ENCODE measurements around the gene PTF1A. TPM values are rescaled to one million over a fixed set of nuclear protein-coding genes. Genes with fewer than 3 reads are reported as not detected.

PTF1A gene
- total and polyA plus RNA-seq, 4 donors, result not detected

DNA sequence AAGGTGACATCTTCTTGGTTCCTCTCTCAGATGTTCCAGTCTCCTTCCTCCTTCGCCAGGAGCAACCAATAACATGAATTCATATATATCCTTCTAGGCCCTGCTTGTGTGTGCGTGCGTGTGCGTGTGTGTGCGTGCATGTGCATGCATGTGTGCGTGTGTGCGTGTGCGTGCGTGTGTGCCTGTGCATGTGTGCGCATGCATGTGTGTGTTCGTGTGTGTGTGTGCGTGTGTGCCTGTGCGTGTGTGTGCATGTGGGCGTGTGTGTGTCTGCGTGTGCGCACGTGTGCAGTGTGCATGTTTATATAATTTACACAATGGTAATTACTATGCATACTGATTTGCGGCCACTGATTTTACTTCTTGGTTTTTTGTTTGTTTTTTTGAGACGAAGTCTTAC, 43.9 kb upstream of the PTF1A start:
- no peaks in the 10 kb centered on the region for H3K27me3 ChIP-seq (ENCODE audit: control insufficient read depth in 4 of 4, insufficient read depth in 4 of 4, low read length in 3 of 4)
- no peak for DNase-seq (ENCODE audit: low spot score)
- no peaks in the 10 kb centered on the region for H3K9me3 ChIP-seq (ENCODE audit: control insufficient read depth in 4 of 4, low read length in 3 of 4)
- H3K27ac ChIP-seq (ENCODE audit: low read depth in 1 of 2, low read length in 2 of 2), result no peak overlapping the region
- H3K36me3 ChIP-seq (ENCODE audit: control insufficient read depth in 4 of 4, insufficient read depth in 3 of 4, low read depth in 1 of 4, low read length in 3 of 4), result no peaks in the 10 kb centered on the region
- 93% methylated on average over 19 of the region's 19 CpGs for WGBS
- H3K4me1 ChIP-seq (ENCODE audit: control insufficient read depth in 4 of 4, insufficient read depth in 4 of 4, low read length in 3 of 4), result no peaks in the 10 kb centered on the region
- no peak for TF ChIP-seq FOXA2 (IDR thresholded peaks at IDR 0.05)
- TF ChIP-seq HNF4G (IDR thresholded peaks at IDR 0.05), result no peak
- TF ChIP-seq FOXA1 (IDR thresholded peaks at IDR 0.05), result no peak
- TF ChIP-seq, protein P1, sequence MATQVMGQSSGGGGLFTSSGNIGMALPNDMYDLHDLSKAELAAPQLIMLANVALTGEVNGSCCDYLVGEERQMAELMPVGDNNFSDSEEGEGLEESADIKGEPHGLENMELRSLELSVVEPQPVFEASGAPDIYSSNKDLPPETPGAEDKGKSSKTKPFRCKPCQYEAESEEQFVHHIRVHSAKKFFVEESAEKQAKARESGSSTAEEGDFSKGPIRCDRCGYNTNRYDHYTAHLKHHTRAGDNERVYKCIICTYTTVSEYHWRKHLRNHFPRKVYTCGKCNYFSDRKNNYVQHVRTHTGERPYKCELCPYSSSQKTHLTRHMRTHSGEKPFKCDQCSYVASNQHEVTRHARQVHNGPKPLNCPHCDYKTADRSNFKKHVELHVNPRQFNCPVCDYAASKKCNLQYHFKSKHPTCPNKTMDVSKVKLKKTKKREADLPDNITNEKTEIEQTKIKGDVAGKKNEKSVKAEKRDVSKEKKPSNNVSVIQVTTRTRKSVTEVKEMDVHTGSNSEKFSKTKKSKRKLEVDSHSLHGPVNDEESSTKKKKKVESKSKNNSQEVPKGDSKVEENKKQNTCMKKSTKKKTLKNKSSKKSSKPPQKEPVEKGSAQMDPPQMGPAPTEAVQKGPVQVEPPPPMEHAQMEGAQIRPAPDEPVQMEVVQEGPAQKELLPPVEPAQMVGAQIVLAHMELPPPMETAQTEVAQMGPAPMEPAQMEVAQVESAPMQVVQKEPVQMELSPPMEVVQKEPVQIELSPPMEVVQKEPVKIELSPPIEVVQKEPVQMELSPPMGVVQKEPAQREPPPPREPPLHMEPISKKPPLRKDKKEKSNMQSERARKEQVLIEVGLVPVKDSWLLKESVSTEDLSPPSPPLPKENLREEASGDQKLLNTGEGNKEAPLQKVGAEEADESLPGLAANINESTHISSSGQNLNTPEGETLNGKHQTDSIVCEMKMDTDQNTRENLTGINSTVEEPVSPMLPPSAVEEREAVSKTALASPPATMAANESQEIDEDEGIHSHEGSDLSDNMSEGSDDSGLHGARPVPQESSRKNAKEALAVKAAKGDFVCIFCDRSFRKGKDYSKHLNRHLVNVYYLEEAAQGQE (IDR thresholded peaks at IDR 0.05), result no peak
- no peak for TF ChIP-seq JUND (IDR thresholded peaks at IDR 0.05)
- TF ChIP-seq TAF1 (conservative IDR thresholded peaks at IDR 0.05), result no peak
- TF ChIP-seq YY1 (IDR thresholded peaks at IDR 0.05), result no peak
- TF ChIP-seq, protein P2, sequence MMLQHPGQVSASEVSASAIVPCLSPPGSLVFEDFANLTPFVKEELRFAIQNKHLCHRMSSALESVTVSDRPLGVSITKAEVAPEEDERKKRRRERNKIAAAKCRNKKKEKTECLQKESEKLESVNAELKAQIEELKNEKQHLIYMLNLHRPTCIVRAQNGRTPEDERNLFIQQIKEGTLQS (IDR thresholded peaks at IDR 0.05), result no peak
- no peak for TF ChIP-seq RAD21 (IDR thresholded peaks at IDR 0.05)
- no peak for TF ChIP-seq GABPA (IDR thresholded peaks at IDR 0.05 in 1 of 2, conservative IDR thresholded peaks at IDR 0.05 in 1 of 2)
- H3K4me3 ChIP-seq (ENCODE audit: low read depth in 1 of 3, low read length in 3 of 3), result no peak overlapping the region
- no peak overlapping the region for H3K9ac ChIP-seq (ENCODE audit: low read depth in 1 of 2, low read length in 2 of 2)

DNA sequence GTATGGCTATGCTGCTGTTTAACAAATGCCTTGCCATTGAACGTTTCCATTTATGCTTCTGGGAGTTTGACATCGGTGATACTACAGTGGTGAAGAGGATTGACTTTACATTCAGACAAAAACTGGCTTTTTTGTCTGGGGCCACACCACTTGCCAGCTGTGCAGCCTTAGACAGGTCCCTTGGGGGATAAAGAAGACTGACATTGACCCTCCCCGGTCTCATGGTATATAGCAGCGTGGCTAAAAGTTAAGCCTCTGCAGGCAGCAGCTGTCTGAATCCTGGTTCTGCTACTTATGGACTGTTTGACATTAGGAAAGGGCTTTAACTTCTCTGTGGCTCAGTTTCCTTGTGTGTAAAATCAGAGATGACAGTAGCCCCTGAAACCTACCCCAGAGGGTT, 42.0 kb upstream of the PTF1A start:
- Histone ChIP-seq H3K27ac (ENCODE audit: low read depth in 1 of 2, low read length in 2 of 2) (no peak overlapping the region), H3K4me3 (ENCODE audit: low read depth in 1 of 3, low read length in 3 of 3) (no peak overlapping the region), H3K36me3 (ENCODE audit: control insufficient read depth in 4 of 4, insufficient read depth in 3 of 4, low read depth in 1 of 4, low read length in 3 of 4) (no peaks in the 10 kb centered on the region), H3K27me3 (ENCODE audit: control insufficient read depth in 4 of 4, insufficient read depth in 4 of 4, low read length in 3 of 4) (no peaks in the 10 kb centered on the region), H3K9me3 (ENCODE audit: control insufficient read depth in 4 of 4, low read length in 3 of 4) (no peaks in the 10 kb centered on the region), H3K4me1 (ENCODE audit: control insufficient read depth in 4 of 4, insufficient read depth in 4 of 4, low read length in 3 of 4) (no peaks in the 10 kb centered on the region), H3K9ac (ENCODE audit: low read depth in 1 of 2, low read length in 2 of 2) (no peak overlapping the region)
- 84% methylated on average over 4 of the region's 4 CpGs for WGBS
- TF ChIP-seq EGR1 (IDR thresholded peaks at IDR 0.05; ENCODE audit: low read depth in 2 of 2), result no peak
- TF ChIP-seq, protein P3, sequence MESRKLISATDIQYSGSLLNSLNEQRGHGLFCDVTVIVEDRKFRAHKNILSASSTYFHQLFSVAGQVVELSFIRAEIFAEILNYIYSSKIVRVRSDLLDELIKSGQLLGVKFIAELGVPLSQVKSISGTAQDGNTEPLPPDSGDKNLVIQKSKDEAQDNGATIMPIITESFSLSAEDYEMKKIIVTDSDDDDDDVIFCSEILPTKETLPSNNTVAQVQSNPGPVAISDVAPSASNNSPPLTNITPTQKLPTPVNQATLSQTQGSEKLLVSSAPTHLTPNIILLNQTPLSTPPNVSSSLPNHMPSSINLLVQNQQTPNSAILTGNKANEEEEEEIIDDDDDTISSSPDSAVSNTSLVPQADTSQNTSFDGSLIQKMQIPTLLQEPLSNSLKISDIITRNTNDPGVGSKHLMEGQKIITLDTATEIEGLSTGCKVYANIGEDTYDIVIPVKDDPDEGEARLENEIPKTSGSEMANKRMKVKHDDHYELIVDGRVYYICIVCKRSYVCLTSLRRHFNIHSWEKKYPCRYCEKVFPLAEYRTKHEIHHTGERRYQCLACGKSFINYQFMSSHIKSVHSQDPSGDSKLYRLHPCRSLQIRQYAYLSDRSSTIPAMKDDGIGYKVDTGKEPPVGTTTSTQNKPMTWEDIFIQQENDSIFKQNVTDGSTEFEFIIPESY (IDR thresholded peaks at IDR 0.05), result no peak
- TF ChIP-seq HNF4G (IDR thresholded peaks at IDR 0.05), result no peak
- TF ChIP-seq, protein P4, sequence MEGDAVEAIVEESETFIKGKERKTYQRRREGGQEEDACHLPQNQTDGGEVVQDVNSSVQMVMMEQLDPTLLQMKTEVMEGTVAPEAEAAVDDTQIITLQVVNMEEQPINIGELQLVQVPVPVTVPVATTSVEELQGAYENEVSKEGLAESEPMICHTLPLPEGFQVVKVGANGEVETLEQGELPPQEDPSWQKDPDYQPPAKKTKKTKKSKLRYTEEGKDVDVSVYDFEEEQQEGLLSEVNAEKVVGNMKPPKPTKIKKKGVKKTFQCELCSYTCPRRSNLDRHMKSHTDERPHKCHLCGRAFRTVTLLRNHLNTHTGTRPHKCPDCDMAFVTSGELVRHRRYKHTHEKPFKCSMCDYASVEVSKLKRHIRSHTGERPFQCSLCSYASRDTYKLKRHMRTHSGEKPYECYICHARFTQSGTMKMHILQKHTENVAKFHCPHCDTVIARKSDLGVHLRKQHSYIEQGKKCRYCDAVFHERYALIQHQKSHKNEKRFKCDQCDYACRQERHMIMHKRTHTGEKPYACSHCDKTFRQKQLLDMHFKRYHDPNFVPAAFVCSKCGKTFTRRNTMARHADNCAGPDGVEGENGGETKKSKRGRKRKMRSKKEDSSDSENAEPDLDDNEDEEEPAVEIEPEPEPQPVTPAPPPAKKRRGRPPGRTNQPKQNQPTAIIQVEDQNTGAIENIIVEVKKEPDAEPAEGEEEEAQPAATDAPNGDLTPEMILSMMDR (IDR thresholded peaks at IDR 0.05; ENCODE audit: low read depth, low read length, missing input control), result no peak
- no peak for TF ChIP-seq FOXA2 (IDR thresholded peaks at IDR 0.05)
- TF ChIP-seq, protein P5, sequence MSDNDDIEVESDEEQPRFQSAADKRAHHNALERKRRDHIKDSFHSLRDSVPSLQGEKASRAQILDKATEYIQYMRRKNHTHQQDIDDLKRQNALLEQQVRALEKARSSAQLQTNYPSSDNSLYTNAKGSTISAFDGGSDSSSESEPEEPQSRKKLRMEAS (IDR thresholded peaks at IDR 0.05), result no peak
- no peak for TF ChIP-seq RXRA (IDR thresholded peaks at IDR 0.05)
- no peak for TF ChIP-seq HNF4A (conservative IDR thresholded peaks at IDR 0.05)
- TF ChIP-seq RAD21 (IDR thresholded peaks at IDR 0.05), result no peak
- no peak for TF ChIP-seq SP1 (IDR thresholded peaks at IDR 0.05)
- no peak for TF ChIP-seq YY1 (IDR thresholded peaks at IDR 0.05)
- TF ChIP-seq FOXA1 (IDR thresholded peaks at IDR 0.05), result no peak
- TF ChIP-seq, protein P1 (IDR thresholded peaks at IDR 0.05), result no peak
- no peak for TF ChIP-seq TAF1 (conservative IDR thresholded peaks at IDR 0.05)
- no peak for TF ChIP-seq NR2F2 (IDR thresholded peaks at IDR 0.05)
- TF ChIP-seq GABPA (IDR thresholded peaks at IDR 0.05 in 1 of 2, conservative IDR thresholded peaks at IDR 0.05 in 1 of 2), result no peak
- no peak for TF ChIP-seq JUND (IDR thresholded peaks at IDR 0.05)
- TF ChIP-seq, protein P2 (IDR thresholded peaks at IDR 0.05), result no peak
- no peak for DNase-seq (ENCODE audit: low spot score)
